Ramos (cell line): ENCODE measurements around the gene TLX1.

ENCODE experiments used
- in situ Hi-C: fragments of 300-500 bp; cut with MboI; formaldehyde crosslinking; loops from one replicate; pipeline ENCODE4 v1.14.3; 2022; ENCODE audit warnings: low sequenced_read_pairs; ENCODE audit not compliant: unreplicated experiment

TLX1 gene

GRCh38 chr10:101110856-101111523, 20.1 kb upstream of the TLX1 start:
- in situ Hi-C loops = no loop called here

- in situ Hi-C loops = no loop called here
Measured at GRCh38 chr10:101111547-101111946, 19.6 kb upstream of the TLX1 start.

- in situ Hi-C loops = no loop called here
Measured at GRCh38 chr10:101112799-101113594, 18.1 kb upstream of the TLX1 start.

GRCh38 chr10:101113890-101114403, 17.2 kb upstream of the TLX1 start:
- in situ Hi-C loops = no loop called here

GRCh38 chr10:101114646-101115045, 16.5 kb upstream of the TLX1 start:
- in situ Hi-C loops = no loop called here

GRCh38 chr10:101116754-101117153, 14.3 kb upstream of the TLX1 start:
- in situ Hi-C loops = no loop called here

GRCh38 chr10:101118031-101118430, 13.1 kb upstream of the TLX1 start:
- in situ Hi-C loops = no loop called here

- in situ Hi-C loops = no loop called here
Measured at GRCh38 chr10:101120520-101120883, 10.6 kb upstream of the TLX1 start.

- in situ Hi-C loops = no loop called here
Measured at GRCh38 chr10:101120884-101121653, 10.0 kb upstream of the TLX1 start.

- in situ Hi-C loops = no loop called here
Measured at GRCh38 chr10:101121654-101122031, 9.5 kb upstream of the TLX1 start.

GRCh38 chr10:101122270-101123084, 8.6 kb upstream of the TLX1 start:
- in situ Hi-C loops = no loop called here

GRCh38 chr10:101123085-101123814, 7.8 kb upstream of the TLX1 start:
- in situ Hi-C loops = no loop called here

- in situ Hi-C loops = no loop called here
Measured at GRCh38 chr10:101123815-101124617, 7.1 kb upstream of the TLX1 start.

- in situ Hi-C loops = no loop called here
Measured at GRCh38 chr10:101124933-101125332, 6.2 kb upstream of the TLX1 start.

GRCh38 chr10:101126684-101127628, 4.1 kb upstream of the TLX1 start:
- in situ Hi-C loops = no loop called here

- in situ Hi-C loops = no loop called here
Measured at GRCh38 chr10:101130141-101130540, 959 bp upstream of the TLX1 start.

- in situ Hi-C loops = no loop called here
Measured at GRCh38 chr10:101131962-101132635, 999 bp downstream of the TLX1 start.
